T-cell (primary cell): Measurements from ENCODE around the gene ACTR10. TPM values are rescaled to one million over a fixed set of nuclear protein-coding genes. Genes with fewer than 3 reads are reported as not detected.
"Not testable (repeated sequence)": the region's sequence is repeated elsewhere in the genome, so short reads cannot be mapped to it uniquely, and the experiment has no call there.

ENCODE experiments used
- ATAC-seq, 4 experiments: fragments of 200-7000 bp in 3 of 4; fragments of 150-1000 bp in 1 of 4; cut with Tn5 transposase; replicated peaks in 1 of 4; 1 replicate in 3 of 4; 2 replicates in 1 of 4; pipeline ENCODE4 v1.10.0; 2021; ENCODE audit warnings: moderate library complexity in 3 of 4, mild to moderate bottlenecking in 2 of 4, moderate number of reproducible peaks in 1 of 4
- CTCF ChIA-PET, 2 donors: fragments of 300-600 bp; sonication (Branson Sonifier 250); formaldehyde crosslinking; loops; one replicate each; lab custom pipeline; 2022; ENCODE audit warnings: antibody characterized with exemption in 2 of 2; lab: Charles Lee
- POLR2A ChIA-PET, 2 donors: fragments of 300-600 bp; sonication (Branson Sonifier 250); formaldehyde crosslinking; loops; one replicate each; lab custom pipeline; 2022; ENCODE audit warnings: antibody characterized with exemption in 2 of 2; lab: Charles Lee
- DNase-seq, 35 experiments: peaks; one replicate each; pipeline versions ENCODE4 v3.0.0 to v3.0.0-alpha.2; 2013 to 2023
- H3K27ac ChIP-seq: one replicate; pipeline ENCODE4 v1.5.1; 2013; ENCODE audit warnings: low read length
- H3K27me3 ChIP-seq, 2 experiments: replicated peaks in 1 of 2; 1 replicate in 1 of 2; 2 replicates in 1 of 2; pipeline versions ENCODE4 v1.6.1 to v1.7.0; 2013; ENCODE audit warnings: low read length in 1 of 2, mixed read lengths in 1 of 2; ENCODE audit not compliant: control insufficient read depth in 2 of 2, insufficient read depth in 2 of 2; ENCODE audit errors: extremely low read depth in 1 of 2
- H3K36me3 ChIP-seq, 2 donors: 1 replicate in 1 of 2; 2 replicates in 1 of 2; pipeline versions ENCODE4 v1.6.1 to v1.7.0; 2013; ENCODE audit warnings: low read length in 1 of 2; ENCODE audit not compliant: control insufficient read depth in 2 of 2, insufficient read depth in 1 of 2; ENCODE audit errors: extremely low read depth in 1 of 2
- H3K4me1 ChIP-seq, 2 experiments: 1 replicate in 1 of 2; 2 replicates in 1 of 2; pipeline versions ENCODE4 v1.6.1 to v1.7.0; 2013; ENCODE audit warnings: low read length in 2 of 2, mixed read lengths in 1 of 2; ENCODE audit not compliant: insufficient read depth in 2 of 2, control insufficient read depth in 1 of 2; ENCODE audit errors: extremely low read depth in 1 of 2
- H3K4me3 ChIP-seq, 2 donors: 1 replicate in 1 of 2; 2 replicates in 1 of 2; pipeline versions ENCODE4 v1.5.1 to v1.7.0; 2013; ENCODE audit warnings: mild to moderate bottlenecking in 2 of 2, low read length in 1 of 2, moderate library complexity in 1 of 2; ENCODE audit not compliant: control insufficient read depth in 1 of 2; ENCODE audit errors: extremely low read depth in 1 of 2
- H3K9me3 ChIP-seq: 2 replicates; pipeline ENCODE4 v1.7.0; 2013
- H3K27ac Mint-ChIP-seq, 2 donors: one replicate each; pipeline ENCODE4 v1.8.0; 2020 to 2021; ENCODE audit warnings: mild to moderate bottlenecking in 2 of 2, mixed read lengths in 2 of 2
- H3K27me3 Mint-ChIP-seq, 2 donors: one replicate each; pipeline ENCODE4 v1.8.0; 2021 to 2022; ENCODE audit warnings: mixed read lengths in 2 of 2
- H3K36me3 Mint-ChIP-seq: one replicate; pipeline ENCODE4 v1.8.0; 2021; ENCODE audit warnings: mixed read lengths
- H3K4me1 Mint-ChIP-seq, 3 donors: one replicate each; pipeline ENCODE4 v1.8.0; 2020 to 2022; ENCODE audit warnings: mixed read lengths in 3 of 3, mild to moderate bottlenecking in 1 of 3
- H3K4me3 Mint-ChIP-seq, 3 donors: one replicate each; pipeline ENCODE4 v1.8.0; 2020 to 2022; ENCODE audit warnings: mild to moderate bottlenecking in 3 of 3, mixed read lengths in 3 of 3, moderate library complexity in 3 of 3
- H3K9me3 Mint-ChIP-seq, 3 donors: one replicate each; pipeline ENCODE4 v1.8.0; 2020 to 2022; ENCODE audit warnings: mixed read lengths in 3 of 3
- WGBS: methylation state at CpG from one replicate; pipeline ENCODE4 v1.1.5; 2013; ENCODE audit warnings: missing lambda C conversion rate; ENCODE audit not compliant: insufficient coverage; 5-methylcytosine and 5-hydroxymethylcytosine counted together
- total RNA-seq, 35 experiments: library from RNA in 6 of 35; stranded (reverse) in 6 of 35; fragments of 120-200 nt in 1 of 35; gene quantifications; one replicate each; pipeline versions ENCODE4 v1.2.1 to v1.2.4 and lab custom pipeline; 2013 to 2026

Gene ACTR10
- total RNA-seq, 5 donors from 2014 or later (not counting 1 experiment from before 2014, with no cell fraction given), result 36.7 to 49.7 (median 42.3) TPM

DNA sequence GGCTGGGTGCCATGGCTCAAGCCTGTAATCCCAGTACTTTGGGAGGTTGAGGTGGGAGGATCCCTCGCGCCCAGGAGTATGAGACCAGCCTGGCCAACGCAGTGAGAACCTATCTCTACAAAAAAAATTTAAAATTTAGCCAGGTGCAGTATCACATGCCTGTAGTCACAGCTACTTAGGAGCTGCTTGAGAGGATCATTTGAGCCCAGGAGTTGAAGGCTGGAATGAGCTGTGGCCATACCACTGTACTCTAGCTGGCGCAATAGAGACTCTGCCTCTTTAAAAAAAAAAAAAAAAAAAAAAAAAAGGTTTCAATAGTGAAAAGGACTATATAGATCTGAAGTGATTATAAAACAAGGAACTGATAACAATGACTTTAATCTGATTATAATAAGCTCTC is 58.2 kb downstream of the ACTR10 start:
- H3K36me3 ChIP-seq, result peaks cover 0 to 82% of the 10 kb centered on the region in 2 donors
- Mint-ChIP-seq H3K4me1 (peaks cover 5 to 18% (median 16%) of the 10 kb centered on the region in 3 donors), H3K27me3 (no peaks in the 10 kb centered on the region), H3K36me3 (peaks cover 28% of the 10 kb centered on the region), H3K4me3 (no peak overlapping the region), H3K9me3 (no peaks in the 10 kb centered on the region), H3K27ac (no peak overlapping the region)
- WGBS, result no CpG with 5 or more reads among the region's 4 CpGs
- DNase-seq (no peak), ATAC-seq (no peak)
- ChIA-PET CTCF (interaction anchor here (0.7 to 1.0 kb wide), 3 partner anchors 14 to 103 kb away, joined by 3 to 7 read pairs (median 4); partner anchors contain the start of gene PSMA3 (in 1 of the 2)), POLR2A (interaction anchor here (0.7 to 1.8 kb wide), 5 partner anchors 11 to 59 kb away, joined by 3 to 12 read pairs (median 3); partner anchors contain the start of genes ARID4A (in 1 of the 2) and PSMA3 (in 1 of the 2))
- no peaks in the 10 kb centered on the region for H3K4me1 ChIP-seq
- no peaks in the 10 kb centered on the region for H3K9me3 ChIP-seq
- H3K4me3 ChIP-seq, result no peak overlapping the region
- no peak overlapping the region for H3K27ac ChIP-seq
- H3K27me3 ChIP-seq, result no peaks in the 10 kb centered on the region

GRCh38 chr14:58262005-58262404 is 62.1 kb downstream of the ACTR10 start:
- not testable (repeated sequence) for ATAC-seq, H3K27ac Mint-ChIP-seq, H3K27me3 Mint-ChIP-seq, DNase-seq, H3K4me1 ChIP-seq, H3K9me3 Mint-ChIP-seq, H3K4me3 Mint-ChIP-seq, H3K27me3 ChIP-seq, H3K27ac ChIP-seq, H3K9me3 ChIP-seq, H3K4me3 ChIP-seq
- WGBS, result 98% methylated on average over 8 of the region's 10 CpGs
- CTCF ChIA-PET, result interaction anchor here in 1 of 2 donors (0.7 kb wide), 1 partner anchor 43 kb away, joined by 5 read pairs; no protein-coding TSS in a partner anchor
- Mint-ChIP-seq H3K36me3 (peaks cover 43% of the 10 kb centered on the region), H3K4me1 (peaks cover 17 to 26% (median 20%) of the 10 kb centered on the region in 3 donors)
- H3K36me3 ChIP-seq, result peaks cover 9 to 87% of the 10 kb centered on the region in 2 donors
- POLR2A ChIA-PET, result interaction anchor here in 1 of 2 donors (0.5 kb wide), 1 partner anchor 60 kb away, joined by 3 read pairs; no protein-coding TSS in a partner anchor

- Histone ChIP-seq H3K9me3 (no peaks in the 10 kb centered on the region), H3K4me1 (no peaks in the 10 kb centered on the region), H3K4me3 (no peak overlapping the region), H3K27me3 (no peaks in the 10 kb centered on the region), H3K27ac (no peak overlapping the region), H3K36me3 (peaks cover 15 to 83% of the 10 kb centered on the region in 2 donors)
- ATAC-seq, result no peak
- H3K4me1 Mint-ChIP-seq, result peaks cover 15 to 20% (median 16%) of the 10 kb centered on the region in 3 donors
- H3K27me3 Mint-ChIP-seq, result no peaks in the 10 kb centered on the region
- H3K4me3 Mint-ChIP-seq, result no peak overlapping the region
- POLR2A ChIA-PET, result interaction anchor here in 1 of 2 donors (0.7 kb wide), 1 partner anchor 875 kb away, joined by 3 read pairs; no protein-coding TSS in a partner anchor
- CTCF ChIA-PET, result interaction anchor here in 1 of 2 donors (0.8 kb wide), 1 partner anchor 94 kb away, joined by 4 read pairs; no protein-coding TSS in a partner anchor
- H3K27ac Mint-ChIP-seq, result peak overlapping the region in 1 of 2 donors; percentile 16
- DNase-seq, result no peak
- H3K36me3 Mint-ChIP-seq, result peaks cover 34% of the 10 kb centered on the region
- H3K9me3 Mint-ChIP-seq, result no peaks in the 10 kb centered on the region
Measured at GRCh38 chr14:58265401-58265800, 65.5 kb downstream of the ACTR10 start.

DNA sequence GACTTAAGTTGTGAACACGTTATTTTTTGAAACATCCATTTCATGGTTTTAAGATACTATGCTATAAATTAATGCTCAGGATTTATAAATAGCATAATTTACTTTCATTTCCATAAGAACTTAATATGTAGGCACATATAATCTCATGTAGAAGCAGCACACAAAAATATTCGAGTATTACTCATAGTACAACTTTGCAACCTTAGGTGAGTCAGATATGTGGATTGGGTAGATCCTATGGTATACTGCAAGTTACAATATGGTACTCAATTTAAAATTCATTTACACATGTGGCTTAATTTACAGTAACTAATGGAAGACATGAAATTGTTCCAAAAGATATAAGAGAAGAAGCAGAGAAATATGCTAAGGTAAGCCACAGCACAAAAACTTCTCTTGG is 70.7 kb downstream of the ACTR10 start:
- no peak overlapping the region for H3K27ac ChIP-seq
- peaks cover 35% of the 10 kb centered on the region for H3K36me3 Mint-ChIP-seq
- no peaks in the 10 kb centered on the region for H3K9me3 ChIP-seq
- peaks cover 31 to 40% (median 38%) of the 10 kb centered on the region in 3 donors for H3K4me1 Mint-ChIP-seq
- no peaks in the 10 kb centered on the region for H3K9me3 Mint-ChIP-seq
- H3K27ac Mint-ChIP-seq, result peak overlapping the region in 1 of 2 donors; percentile 39
- H3K27me3 ChIP-seq, result no peaks in the 10 kb centered on the region
- no CpG with 5 or more reads among the region's 2 CpGs for WGBS
- ChIA-PET POLR2A (interaction anchor here in 1 of 2 donors (0.5 to 0.6 kb wide), 3 partner anchors 23 to 61 kb away, joined by 3 read pairs; no protein-coding TSS in a partner anchor), CTCF (no interaction called here)
- no peaks in the 10 kb centered on the region for H3K27me3 Mint-ChIP-seq
- no peak overlapping the region for H3K4me3 Mint-ChIP-seq
- DNase-seq (no peak), ATAC-seq (no peak)
- H3K4me3 ChIP-seq, result no peak overlapping the region
- H3K4me1 ChIP-seq, result peaks cover 4 to 8% of the 10 kb centered on the region in 2 experiments
- peaks cover 6 to 67% of the 10 kb centered on the region in 2 donors for H3K36me3 ChIP-seq

DNA sequence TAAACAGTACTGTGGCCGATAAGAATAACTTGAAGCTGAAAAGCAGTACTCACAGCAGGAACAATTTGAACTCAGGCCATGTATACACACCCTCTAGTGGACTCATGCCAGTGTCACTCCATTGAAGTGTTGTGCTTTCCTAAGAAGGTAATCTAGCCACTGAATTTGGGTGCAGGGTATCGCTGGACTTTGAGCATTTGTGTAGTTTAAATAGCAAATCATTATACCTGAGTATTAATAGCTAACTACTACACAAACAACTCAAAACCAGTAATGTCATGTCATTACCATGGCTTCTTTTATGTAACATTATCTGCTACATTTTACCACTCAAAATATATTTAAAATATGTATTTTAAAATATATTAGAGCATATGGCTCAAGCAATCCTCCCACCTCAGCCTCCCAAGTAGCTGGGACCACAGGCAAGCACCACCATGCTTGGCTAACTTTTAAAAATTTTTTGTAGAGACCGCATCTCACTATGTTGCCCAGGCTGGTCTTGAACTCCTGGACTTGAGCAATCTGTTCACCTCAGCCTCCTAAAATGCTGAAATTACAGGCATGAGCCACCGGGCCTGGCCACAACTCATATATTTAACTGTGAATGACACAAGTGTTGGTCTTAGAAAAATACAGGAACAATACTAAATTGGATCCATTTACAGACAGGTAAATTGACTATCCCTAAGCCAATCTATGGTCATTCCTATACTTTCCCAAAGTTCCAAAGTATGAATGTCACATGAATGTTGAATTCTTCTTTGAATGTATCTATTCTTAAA is 72.8 kb downstream of the ACTR10 start:
- Mint-ChIP-seq H3K27ac (peak overlapping the region; percentile 15 to 39), H3K4me3 (no peak overlapping the region), H3K27me3 (no peaks in the 10 kb centered on the region), H3K4me1 (peaks cover 32 to 52% (median 43%) of the 10 kb centered on the region in 3 donors), H3K9me3 (no peaks in the 10 kb centered on the region), H3K36me3 (peaks cover 29% of the 10 kb centered on the region)
- ChIA-PET CTCF (interaction anchor here in 1 of 2 donors (0.9 kb wide), 1 partner anchor 9 kb away, joined by 4 read pairs; no protein-coding TSS in a partner anchor), POLR2A (interaction anchor here (0.6 to 1.7 kb wide), 5 partner anchors 9 to 80 kb away, joined by 3 to 4 read pairs (median 3); partner anchors contain the start of gene ARID4A (in 1 of the 2))
- Histone ChIP-seq H3K27me3 (no peaks in the 10 kb centered on the region), H3K27ac (no peak overlapping the region), H3K4me1 (peaks cover 15 to 19% of the 10 kb centered on the region in 2 experiments), H3K4me3 (no peak overlapping the region), H3K9me3 (no peaks in the 10 kb centered on the region), H3K36me3 (peaks cover 10 to 56% of the 10 kb centered on the region in 2 donors)
- ATAC-seq (no peak), DNase-seq (peak in 1 of 35 experiments; percentile 17)
- WGBS, result 100% methylated on average over 1 of the region's 4 CpGs

- ChIA-PET POLR2A (interaction anchor here (0.6 to 1.8 kb wide), 9 partner anchors 11 to 885 kb away, joined by 3 to 13 read pairs (median 4); partner anchors contain the start of genes ARID4A (in 1 of the 2) and TOMM20L (in 1 of the 2)), CTCF (interaction anchor here (0.7 to 2.1 kb wide), 3 partner anchors 12 to 914 kb away, joined by 4 to 6 read pairs (median 5); no protein-coding TSS in a partner anchor)
- no peak overlapping the region for H3K4me3 ChIP-seq
- DNase-seq (no peak), ATAC-seq (no peak)
- H3K27me3 Mint-ChIP-seq, result no peaks in the 10 kb centered on the region
- H3K4me3 Mint-ChIP-seq, result peak overlapping the region; percentile 17 to 43 (median 19)
- peaks cover 10 to 57% of the 10 kb centered on the region in 2 donors for H3K36me3 ChIP-seq
- peaks cover 31% of the 10 kb centered on the region for H3K36me3 Mint-ChIP-seq
- no peaks in the 10 kb centered on the region for H3K9me3 ChIP-seq
- no peaks in the 10 kb centered on the region for H3K9me3 Mint-ChIP-seq
- H3K27ac ChIP-seq, result peak overlapping the region; percentile 43
- peaks cover 45 to 57% (median 48%) of the 10 kb centered on the region in 3 donors for H3K4me1 Mint-ChIP-seq
- H3K4me1 ChIP-seq, result peaks cover 15 to 28% of the 10 kb centered on the region in 2 experiments
- H3K27me3 ChIP-seq, result no peaks in the 10 kb centered on the region
- peak overlapping the region; percentile 77 to 91 for H3K27ac Mint-ChIP-seq
Measured at GRCh38 chr14:58274881-58275280, 74.9 kb downstream of the ACTR10 start.
